Activated CD8-positive, alpha-beta memory T cell treated with anti-CD3 and anti-CD28 coated beads, Interleukin-2, amount 50 U/mL, for 24 hours (primary cell): ENCODE data around the gene PRDX1.
"Not testable (repeated sequence)": the region's sequence is repeated elsewhere in the genome, so short reads cannot be mapped to it uniquely, and the experiment has no call there.

Experiments
- DNase-seq: peaks from one replicate; pipeline ENCODE4 v3.0.0-alpha.2; 2020; ENCODE audit errors: extremely low read depth

The PRDX1 gene

GRCh38 chr1:45503462-45504360 lies 18.0 kb downstream of the PRDX1 start:
- DNase-seq: no peak

GRCh38 chr1:45501505-45501859 lies 20.2 kb downstream of the PRDX1 start:
- no peak for DNase-seq

GRCh38 chr1:45499415-45499769 lies 22.3 kb downstream of the PRDX1 start:
- DNase-seq: no peak

- no peak for DNase-seq
Measured at GRCh38 chr1:45498279-45498678, 23.4 kb downstream of the PRDX1 start.

GRCh38 chr1:45493116-45493697 lies 28.5 kb downstream of the PRDX1 start:
- DNase-seq: no peak

- DNase-seq: no peak
Measured at GRCh38 chr1:45492691-45493090, 29.0 kb downstream of the PRDX1 start.

- no peak for DNase-seq
Measured at GRCh38 chr1:45491487-45492260, 30.0 kb downstream of the PRDX1 start.

- DNase-seq: peak; percentile 89
Measured at GRCh38 chr1:45490626-45491486, 30.8 kb downstream of the PRDX1 start, which contains the start of gene TESK2. Gene TESK2, minus strand, starts transcription at chr1:45491163. Its CDS starts 33,378 bp downstream, at chr1:45457785.

- DNase-seq: no peak
Measured at GRCh38 chr1:45490121-45490625, 31.5 kb downstream of the PRDX1 start.

GRCh38 chr1:45489379-45489778 lies 32.3 kb downstream of the PRDX1 start:
- not testable (repeated sequence) for DNase-seq

GRCh38 chr1:45488666-45489377 lies 32.9 kb downstream of the PRDX1 start:
- DNase-seq: no peak

GRCh38 chr1:45485949-45486348 lies 35.7 kb downstream of the PRDX1 start:
- DNase-seq: no peak

- no peak for DNase-seq
Measured at GRCh38 chr1:45479039-45479748, 42.5 kb downstream of the PRDX1 start.

GRCh38 chr1:45478121-45478814 lies 43.4 kb downstream of the PRDX1 start:
- no peak for DNase-seq

- no peak for DNase-seq
Measured at GRCh38 chr1:45477646-45478045, 44.0 kb downstream of the PRDX1 start.

GRCh38 chr1:45474194-45474593 lies 47.5 kb downstream of the PRDX1 start:
- not testable (repeated sequence) for DNase-seq

- DNase-seq: no peak
Measured at GRCh38 chr1:45473302-45473701, 48.4 kb downstream of the PRDX1 start.

- no peak for DNase-seq
Measured at GRCh38 chr1:45470306-45470798, 51.3 kb downstream of the PRDX1 start.

- not testable (repeated sequence) for DNase-seq
Measured at GRCh38 chr1:45467353-45467752, 54.3 kb downstream of the PRDX1 start.
